Endodermal cell (in vitro differentiated cells): ENCODE data around the gene CTDP1. TPM values are rescaled to one million over a fixed set of nuclear protein-coding genes. Genes with fewer than 3 reads are reported as not detected.

Experiments used
- DNase-seq: peaks from one replicate; pipeline ENCODE4 v3.0.0-alpha.2; 2017
- H3K27ac ChIP-seq: 2 replicates; pipeline ENCODE4 v1.5.1; 2013; ENCODE audit warnings: mild to moderate bottlenecking, low read depth, low read length, moderate library complexity
- H3K27me3 ChIP-seq: 2 replicates; pipeline ENCODE4 v1.6.1; 2013; ENCODE audit warnings: mild to moderate bottlenecking, low read length, moderate library complexity; ENCODE audit not compliant: insufficient read depth, control insufficient read depth, poor library complexity, severe bottlenecking
- H3K36me3 ChIP-seq: 2 replicates; pipeline ENCODE4 v1.7.0; 2013; ENCODE audit warnings: mild to moderate bottlenecking, low read length, moderate library complexity; ENCODE audit not compliant: control insufficient read depth, insufficient read depth
- H3K4me1 ChIP-seq: one replicate; pipeline ENCODE4 v1.7.0; 2013; ENCODE audit warnings: low read length; ENCODE audit not compliant: control insufficient read depth, insufficient read depth
- H3K4me3 ChIP-seq: 2 replicates; pipeline ENCODE4 v1.5.1; 2013; ENCODE audit warnings: mild to moderate bottlenecking, low read length, moderate library complexity
- H3K9ac ChIP-seq: 2 replicates; pipeline ENCODE4 v1.6.1; 2013; ENCODE audit warnings: mild to moderate bottlenecking, low read length, moderate library complexity; ENCODE audit not compliant: poor library complexity, severe bottlenecking; ENCODE audit errors: extremely low read depth
- H3K9me3 ChIP-seq: 2 replicates; pipeline ENCODE4 v1.6.1; 2013; ENCODE audit warnings: mild to moderate bottlenecking, low read length, moderate library complexity; ENCODE audit not compliant: control insufficient read depth
- H3K27ac Mint-ChIP-seq: 2 replicates; pipeline ENCODE4 v1.8.0; 2020; ENCODE audit warnings: mixed read lengths
- H3K27me3 Mint-ChIP-seq: 2 replicates; pipeline ENCODE4 v1.8.0; 2021; ENCODE audit warnings: mild to moderate bottlenecking, mixed read lengths; ENCODE audit not compliant: insufficient read depth
- H3K36me3 Mint-ChIP-seq: 2 replicates; pipeline ENCODE4 v1.8.0; 2020; ENCODE audit warnings: low read depth, mixed read lengths
- H3K4me1 Mint-ChIP-seq: 2 replicates; pipeline ENCODE4 v1.8.0; 2020; ENCODE audit warnings: mixed read lengths
- H3K4me3 Mint-ChIP-seq: 2 replicates; pipeline ENCODE4 v1.8.0; 2020; ENCODE audit warnings: mild to moderate bottlenecking, moderate library complexity, mixed read lengths
- H3K9me3 Mint-ChIP-seq: 2 replicates; pipeline ENCODE4 v1.8.0; 2020; ENCODE audit warnings: mild to moderate bottlenecking, mixed read lengths
- CTCF ChIP-seq: fragments of 200-600 bp; sonication (generic); conservative IDR thresholded peaks from 2 replicates; pipeline ENCODE4 v1.5.0; 2021; ENCODE audit warnings: antibody characterized with exemption, mild to moderate bottlenecking
- WGBS, 2 experiments: methylation state at CpG; one replicate each; pipeline versions ENCODE4 v1.1.5 to v1.1.7; 2013; ENCODE audit warnings: missing lambda C conversion rate in 2 of 2, mixed read lengths in 1 of 2; ENCODE audit not compliant: insufficient coverage in 1 of 2, insufficient read length in 1 of 2; 5-methylcytosine and 5-hydroxymethylcytosine counted together
- total RNA-seq, 2 donors: library from RNA; stranded (reverse); fragmentation: NEBNext Ultra II Directional in 1 of 2; extraction: Animal tissue kit (Norgen Biotek cat#: 25700) in 1 of 2; gene quantifications; 2 replicates in 1 of 2; 3 replicates in 1 of 2; pipeline ENCODE4 v1.2.1, GENCODE V29; 2021

Gene CTDP1
- total RNA-seq, 2 donors from 2014 or later, result 29.8 to 35.6 TPM

DNA sequence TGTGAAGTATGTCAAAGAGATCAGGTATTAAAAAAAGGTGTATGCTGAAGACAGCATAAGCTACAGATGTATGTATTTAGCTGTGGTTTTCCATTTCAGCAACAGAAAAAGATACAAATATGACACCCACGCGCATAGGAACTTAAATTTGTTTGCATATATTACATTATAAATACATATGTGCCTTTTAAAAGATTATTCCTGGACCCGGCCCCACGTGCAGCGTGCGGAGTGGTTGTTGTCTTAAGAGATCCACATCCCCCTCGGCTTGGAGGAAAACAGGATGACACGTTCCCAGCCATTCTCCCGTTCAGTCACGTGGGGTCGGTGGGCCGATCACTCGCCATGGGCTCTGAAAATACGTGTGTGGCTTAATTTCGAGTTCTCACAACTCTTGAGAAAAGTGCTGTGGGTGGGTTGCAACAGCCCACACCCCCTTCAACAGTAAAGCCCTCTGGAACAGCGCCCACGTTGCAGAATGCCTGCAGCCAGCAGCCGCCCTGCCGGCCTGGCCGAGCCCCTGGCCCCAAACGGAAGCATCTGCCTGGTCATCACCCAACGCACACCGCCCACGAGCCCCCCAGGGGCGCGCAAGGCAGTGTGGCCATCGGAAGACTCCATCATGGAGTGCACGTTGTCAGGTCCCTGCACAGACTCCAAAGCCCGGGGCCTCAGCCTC lies 99.6 kb downstream of the CTDP1 start:
- Histone ChIP-seq H3K27ac (no peak overlapping the region), H3K9me3 (no peaks in the 10 kb centered on the region), H3K36me3 (no peaks in the 10 kb centered on the region), H3K27me3 (peaks cover 13% of the 10 kb centered on the region), H3K4me1 (no peaks in the 10 kb centered on the region), H3K4me3 (no peak overlapping the region), H3K9ac (no peak overlapping the region)
- no peak overlapping the region for H3K4me3 Mint-ChIP-seq
- H3K36me3 Mint-ChIP-seq, result no peaks in the 10 kb centered on the region
- no peak for TF ChIP-seq CTCF
- H3K9me3 Mint-ChIP-seq, result no peaks in the 10 kb centered on the region
- H3K4me1 Mint-ChIP-seq, result no peaks in the 10 kb centered on the region
- H3K27me3 Mint-ChIP-seq, result peaks cover 23% of the 10 kb centered on the region
- no peak overlapping the region for H3K27ac Mint-ChIP-seq
- DNase-seq, result peak; percentile 26
- 90 to 95% methylated on average over 26 to 27 of the region's 29 CpGs for WGBS, 2 experiments

GRCh38 chr18:79779700-79780190 lies 100.1 kb downstream of the CTDP1 start:
- H3K27me3 ChIP-seq, result peaks cover 16% of the 10 kb centered on the region
- 91 to 96% methylated on average over 10 to 16 of the region's 18 CpGs for WGBS, 2 experiments
- no peaks in the 10 kb centered on the region for H3K36me3 Mint-ChIP-seq
- no peaks in the 10 kb centered on the region for H3K4me1 ChIP-seq
- no peaks in the 10 kb centered on the region for H3K9me3 ChIP-seq
- no peak overlapping the region for H3K4me3 Mint-ChIP-seq
- H3K9me3 Mint-ChIP-seq, result no peaks in the 10 kb centered on the region
- TF ChIP-seq CTCF, result no peak
- H3K4me3 ChIP-seq, result no peak overlapping the region
- H3K9ac ChIP-seq, result no peak overlapping the region
- H3K4me1 Mint-ChIP-seq, result no peaks in the 10 kb centered on the region
- H3K27ac Mint-ChIP-seq, result no peak overlapping the region
- H3K27me3 Mint-ChIP-seq, result peaks cover 28% of the 10 kb centered on the region
- H3K27ac ChIP-seq, result no peak overlapping the region
- no peaks in the 10 kb centered on the region for H3K36me3 ChIP-seq
- peak; percentile 22 for DNase-seq

- Mint-ChIP-seq H3K9me3 (no peaks in the 10 kb centered on the region), H3K4me1 (no peaks in the 10 kb centered on the region), H3K4me3 (no peak overlapping the region), H3K36me3 (no peaks in the 10 kb centered on the region), H3K27ac (no peak overlapping the region), H3K27me3 (peaks cover 33% of the 10 kb centered on the region)
- DNase-seq, result peak; percentile 24
- Histone ChIP-seq H3K9ac (no peak overlapping the region), H3K36me3 (no peaks in the 10 kb centered on the region), H3K27me3 (peaks cover 24% of the 10 kb centered on the region), H3K4me1 (no peaks in the 10 kb centered on the region), H3K27ac (no peak overlapping the region), H3K9me3 (no peaks in the 10 kb centered on the region), H3K4me3 (no peak overlapping the region)
- no peak for TF ChIP-seq CTCF
- 92 to 95% methylated on average over 3 to 8 of the region's 8 CpGs for WGBS, 2 experiments
These were observed 100.9 kb downstream of the CTDP1 start for GRCh38 chr18:79780547-79780946.
